Neural cell (in vitro differentiated cells): ENCODE data around the gene MYCBP2. TPM values are rescaled to one million over a fixed set of nuclear protein-coding genes. Genes with fewer than 3 reads are reported as not detected.

Experiments
- H2AFZ ChIP-seq: fragments of 200-600, 300-800 bp; sonication (generic), shearing (Covaris generic); 2 replicates; pipeline ENCODE4 v1.6.0; 2014; ENCODE audit warnings: low read depth, mild to moderate bottlenecking, antibody characterized with exemption, low read length, moderate library complexity
- H3F3A ChIP-seq: fragments of 200-600 bp; shearing (Covaris generic); 2 replicates; pipeline ENCODE4 v1.6.1; 2016; ENCODE audit warnings: mild to moderate bottlenecking, moderate library complexity, mixed read lengths, antibody characterized with exemption, low read length; ENCODE audit not compliant: insufficient read depth, poor library complexity, severe bottlenecking
- H3K27ac ChIP-seq: fragments of 200-600, 300-800 bp; sonication (generic), shearing (Covaris generic); 2 replicates; pipeline ENCODE4 v1.5.1; 2014; ENCODE audit warnings: mild to moderate bottlenecking, low read length, moderate library complexity
- H3K27me3 ChIP-seq: fragments of 300-800, 200-600 bp; sonication (generic), shearing (Covaris generic); 2 replicates; pipeline ENCODE4 v1.6.0; 2014; ENCODE audit warnings: mild to moderate bottlenecking, low read depth, low read length, moderate library complexity; ENCODE audit not compliant: insufficient read depth
- H3K36me3 ChIP-seq: fragments of 300-800, 200-600 bp; sonication (generic), shearing (Covaris generic); 2 replicates; pipeline ENCODE4 v1.5.1; 2014; ENCODE audit warnings: mild to moderate bottlenecking, antibody characterized with exemption, low read length, moderate library complexity; ENCODE audit not compliant: insufficient read depth
- H3K4me2 ChIP-seq: fragments of 300-800, 200-600 bp; sonication (generic), shearing (Covaris generic); 2 replicates; pipeline ENCODE4 v1.6.0; 2014; ENCODE audit warnings: mild to moderate bottlenecking, low read length
- H3K4me3 ChIP-seq: fragments of 300-800, 200-600 bp; sonication (generic), shearing (Covaris generic); 2 replicates; pipeline ENCODE4 v1.5.1; 2014; ENCODE audit warnings: mild to moderate bottlenecking, low read length, moderate library complexity
- H3K79me2 ChIP-seq: fragments of 200-600 bp; shearing (Covaris generic); replicated peaks from 2 replicates; pipeline ENCODE4 v1.6.0; 2014; ENCODE audit warnings: mild to moderate bottlenecking, low read length, moderate library complexity; ENCODE audit not compliant: insufficient read depth
- H3K9ac ChIP-seq: fragments of 300-800, 200-600 bp; sonication (generic), shearing (Covaris generic); 2 replicates; pipeline ENCODE4 v1.6.1; 2016; ENCODE audit warnings: mild to moderate bottlenecking, low read length, mixed read lengths
- H3K9me2 ChIP-seq: fragments of 200-600 bp; shearing (Covaris generic); 2 replicates; pipeline ENCODE4 v1.6.1; 2016; ENCODE audit warnings: mild to moderate bottlenecking, low read length, mixed read lengths; ENCODE audit not compliant: insufficient read depth
- H3K9me3 ChIP-seq: fragments of 200-600, 300-800 bp; sonication (generic), shearing (Covaris generic); 2 replicates; pipeline ENCODE4 v1.6.1; 2016; ENCODE audit warnings: mild to moderate bottlenecking, mixed run types, low read length, moderate library complexity, mixed read lengths
- H4K20me1 ChIP-seq: fragments of 200-600 bp; shearing (Covaris generic); 2 replicates; pipeline ENCODE4 v1.6.1; 2016; ENCODE audit warnings: mild to moderate bottlenecking, mixed run types; ENCODE audit not compliant: insufficient read depth
- CTCF ChIP-seq: fragments of 450-650 bp; IDR thresholded peaks from 2 replicates; pipeline ENCODE4 v1.5.1; 2014; ENCODE audit warnings: antibody characterized with exemption, mild to moderate bottlenecking, moderate library complexity; ENCODE audit not compliant: poor library complexity, severe bottlenecking
- EP300 ChIP-seq: fragments of 450-650 bp; conservative IDR thresholded peaks from 2 replicates; pipeline ENCODE4 v1.6.1; 2014; ENCODE audit warnings: antibody characterized with exemption, mild to moderate bottlenecking, moderate library complexity; ENCODE audit not compliant: poor library complexity, severe bottlenecking
- EZH2 ChIP-seq: fragments of 200-600, 300-800 bp; shearing (Covaris generic), sonication (generic); IDR thresholded peaks from 2 replicates; pipeline ENCODE4 v1.6.1; 2014; ENCODE audit warnings: antibody characterized with exemption, low read length, borderline replicate concordance, mild to moderate bottlenecking; ENCODE audit not compliant: insufficient read depth, poor library complexity, severe bottlenecking
- MXI1 ChIP-seq: fragments of 450-650 bp; conservative IDR thresholded peaks from 2 replicates; pipeline ENCODE4 v1.6.1; 2014; ENCODE audit warnings: antibody characterized with exemption, mild to moderate bottlenecking; ENCODE audit not compliant: poor library complexity, severe bottlenecking
- POLR2AphosphoS5 ChIP-seq: IDR thresholded peaks from 2 replicates; pipeline ENCODE4 v1.6.1; 2012
- RAD21 ChIP-seq: fragments of 450-650 bp; conservative IDR thresholded peaks from 2 replicates; pipeline ENCODE4 v1.6.1; 2014; ENCODE audit warnings: antibody characterized with exemption, mild to moderate bottlenecking, moderate library complexity
- REST ChIP-seq: IDR thresholded peaks from 2 replicates; pipeline ENCODE4 v1.6.1; 2012; ENCODE audit warnings: borderline replicate concordance
- SMC3 ChIP-seq: fragments of 450-650 bp; conservative IDR thresholded peaks from 2 replicates; pipeline ENCODE4 v1.6.1; 2014; ENCODE audit warnings: antibody characterized with exemption, mild to moderate bottlenecking, moderate library complexity; ENCODE audit not compliant: poor library complexity
- TAF1 ChIP-seq: IDR thresholded peaks from 2 replicates; pipeline ENCODE4 v1.6.1; 2012; ENCODE audit warnings: low read depth
- polyA plus RNA-seq: library from polyadenylated mRNA; depleted of rRNA; stranded (reverse); fragments of >200 nt; gene quantifications from 2 replicates; pipeline ENCODE4 v1.2.3, GENCODE V29; 2014

The MYCBP2 gene
- polyA plus RNA-seq, 1 donor from 2014 or later, result 135 TPM

- Histone ChIP-seq H2AFZ (no peak overlapping the region), H3K4me3 (no peak overlapping the region), H3F3A (no peaks in the 10 kb centered on the region), H3K27me3 (no peaks in the 10 kb centered on the region), H3K9ac (no peak overlapping the region), H4K20me1 (no peaks in the 10 kb centered on the region), H3K4me2 (no peak overlapping the region), H3K36me3 (peaks cover 14% of the 10 kb centered on the region), H3K27ac (no peak overlapping the region), H3K79me2 (no peaks in the 10 kb centered on the region), H3K9me2 (no peaks in the 10 kb centered on the region), H3K9me3 (no peaks in the 10 kb centered on the region)
- TF ChIP-seq POLR2AphosphoS5 (no peak), MXI1 (no peak), RAD21 (no peak), CTCF (no peak), EZH2 (no peak), REST (no peak), SMC3 (no peak), TAF1 (no peak), EP300 (no peak)
These were observed 149.2 kb downstream of the MYCBP2 start for GRCh38 chr13:77177646-77178045.

- H3K9me3 ChIP-seq, result no peaks in the 10 kb centered on the region
- H3K27me3 ChIP-seq, result no peaks in the 10 kb centered on the region
- no peaks in the 10 kb centered on the region for H3F3A ChIP-seq
- no peak overlapping the region for H2AFZ ChIP-seq
- H3K4me2 ChIP-seq, result no peak overlapping the region
- TF ChIP-seq SMC3, result no peak
- no peak for TF ChIP-seq EP300
- no peak for TF ChIP-seq POLR2AphosphoS5
- TF ChIP-seq TAF1, result no peak
- TF ChIP-seq REST, result no peak
- TF ChIP-seq MXI1, result no peak
- no peak for TF ChIP-seq RAD21
- no peak for TF ChIP-seq EZH2
- TF ChIP-seq CTCF, result no peak
- no peaks in the 10 kb centered on the region for H3K79me2 ChIP-seq
- H3K4me3 ChIP-seq, result no peak overlapping the region
- H3K9me2 ChIP-seq, result no peaks in the 10 kb centered on the region
- H3K27ac ChIP-seq, result no peak overlapping the region
- H4K20me1 ChIP-seq, result no peaks in the 10 kb centered on the region
- no peak overlapping the region for H3K9ac ChIP-seq
- peaks cover 18% of the 10 kb centered on the region for H3K36me3 ChIP-seq
These were observed 150.5 kb downstream of the MYCBP2 start for GRCh38 chr13:77176350-77176749.
